CD4-positive, alpha-beta T cell treated with Interferon gamma for 1 hour (primary cell): ENCODE results near the gene PATL1.
"Not testable (repeated sequence)": the region's sequence is repeated elsewhere in the genome, so short reads cannot be mapped to it uniquely, and the experiment has no call there.

Source experiments
- DNase-seq: peaks from one replicate; pipeline ENCODE4 v3.0.0-alpha.2; 2020

PATL1 gene

DNA sequence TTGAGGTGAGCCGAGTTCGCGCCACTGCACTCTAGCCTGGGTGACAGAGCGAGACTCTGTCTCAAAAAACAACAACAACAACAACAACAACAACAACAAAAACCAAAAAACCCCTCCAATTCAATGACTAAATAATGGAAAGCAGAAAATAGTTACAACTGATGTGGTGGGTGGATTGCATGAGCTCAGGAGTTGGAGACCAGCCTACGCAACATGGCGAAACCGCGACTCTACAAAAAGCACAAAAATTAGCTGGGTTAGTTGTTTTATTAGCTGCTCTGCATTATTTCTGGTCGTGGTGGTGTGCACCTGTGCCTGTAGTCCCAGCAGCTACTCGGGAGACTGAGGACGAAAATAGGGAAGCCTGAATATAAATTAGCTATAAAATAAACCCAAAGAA is 2.6 kb upstream of the PATL1 start:
- no peak for DNase-seq

DNA sequence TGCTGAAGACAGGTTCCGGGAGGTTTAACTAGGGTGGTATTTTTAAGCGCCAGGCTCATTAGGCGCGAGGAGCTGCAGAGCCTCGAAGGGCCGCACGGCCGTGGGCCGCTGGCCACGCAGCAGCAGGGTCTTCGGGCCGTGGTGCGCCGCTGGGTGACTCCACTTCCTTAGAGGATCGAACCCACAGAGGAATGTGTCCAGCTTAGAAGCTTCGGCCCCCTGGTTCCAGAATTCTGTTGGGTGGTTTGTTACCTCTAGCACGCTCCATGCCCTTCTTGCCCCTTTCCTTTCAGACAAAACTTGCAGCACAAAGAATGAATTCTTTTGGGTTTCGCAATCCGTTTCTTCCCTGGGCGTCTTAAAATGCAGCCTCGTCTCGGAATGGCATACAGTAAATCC is 773 bp upstream of the PATL1 start:
- DNase-seq: no peak

DNA sequence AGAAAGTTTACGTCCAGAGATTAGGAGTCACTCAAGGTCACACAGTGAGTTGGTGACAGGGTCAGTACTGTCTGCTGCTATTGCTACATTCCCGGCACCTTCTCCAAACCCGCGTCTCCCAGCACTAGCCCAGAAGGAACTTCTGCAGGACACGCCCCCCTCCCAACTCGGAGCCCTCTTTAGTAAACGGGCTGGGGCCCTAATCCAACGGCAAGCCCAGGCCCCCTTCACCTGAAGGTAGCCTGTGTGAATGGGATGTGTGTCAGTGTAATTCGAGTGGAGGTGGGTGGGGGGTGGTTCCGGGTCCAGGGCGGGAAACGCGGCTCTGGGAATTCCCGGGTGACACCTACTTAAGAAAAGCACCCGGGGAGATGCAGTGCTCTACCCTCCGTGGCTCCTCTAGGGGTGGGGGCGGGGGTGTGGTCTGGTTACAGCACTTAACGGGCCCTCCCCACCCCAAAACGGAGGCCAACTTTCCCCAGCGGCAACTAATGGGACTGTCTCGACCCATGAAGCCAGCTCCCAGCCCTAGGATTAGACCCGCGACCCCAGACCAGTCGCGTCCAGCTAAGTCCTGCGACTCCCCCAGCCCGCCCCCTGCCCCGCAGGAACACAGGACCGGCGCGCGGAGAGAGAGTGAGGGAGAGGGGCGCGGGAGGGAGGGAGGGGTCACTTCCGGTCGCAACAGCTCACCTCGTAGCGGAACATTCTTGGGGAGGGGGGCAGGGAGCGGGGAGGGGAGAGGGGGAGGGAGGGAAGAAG is 468 bp downstream of the PATL1 start:
- peak; percentile 78 for DNase-seq

DNA sequence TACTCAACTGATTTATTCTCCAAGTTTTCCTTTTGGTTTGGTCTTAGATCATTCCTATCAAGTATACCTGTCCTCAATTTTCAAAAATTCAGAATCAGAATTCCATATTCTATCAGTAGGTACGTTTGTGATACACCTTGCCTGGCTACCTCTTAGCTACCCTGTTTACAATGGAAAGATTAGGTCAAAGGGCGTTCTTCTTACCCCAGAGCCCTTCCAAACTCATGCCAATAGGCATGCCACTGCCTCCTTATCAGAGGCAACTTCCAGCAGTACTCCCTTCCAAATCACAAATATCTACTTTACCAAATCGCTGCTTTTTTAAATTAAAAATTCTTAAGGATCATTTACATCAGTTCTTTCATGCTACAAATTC is 1.0 kb downstream of the PATL1 start:
- no peak for DNase-seq

DNA sequence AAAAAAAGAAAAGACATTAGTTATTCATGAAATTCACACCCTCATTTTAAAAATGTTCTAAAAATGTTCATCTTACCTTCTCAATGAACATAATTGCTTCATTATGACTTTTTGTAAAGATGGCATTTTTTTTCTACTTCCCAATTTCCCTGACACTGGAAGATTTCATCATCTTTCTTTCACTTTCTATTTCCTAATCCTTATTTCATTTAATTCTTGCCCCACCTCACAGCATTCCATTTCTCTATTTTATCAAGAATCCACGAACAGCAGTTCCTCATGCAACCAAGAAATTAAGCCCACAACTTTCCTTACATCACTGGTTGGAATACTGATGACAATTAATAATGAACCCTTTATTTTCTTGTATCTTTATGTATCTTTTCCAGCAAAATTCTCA is 1.9 kb downstream of the PATL1 start:
- no peak for DNase-seq

DNA sequence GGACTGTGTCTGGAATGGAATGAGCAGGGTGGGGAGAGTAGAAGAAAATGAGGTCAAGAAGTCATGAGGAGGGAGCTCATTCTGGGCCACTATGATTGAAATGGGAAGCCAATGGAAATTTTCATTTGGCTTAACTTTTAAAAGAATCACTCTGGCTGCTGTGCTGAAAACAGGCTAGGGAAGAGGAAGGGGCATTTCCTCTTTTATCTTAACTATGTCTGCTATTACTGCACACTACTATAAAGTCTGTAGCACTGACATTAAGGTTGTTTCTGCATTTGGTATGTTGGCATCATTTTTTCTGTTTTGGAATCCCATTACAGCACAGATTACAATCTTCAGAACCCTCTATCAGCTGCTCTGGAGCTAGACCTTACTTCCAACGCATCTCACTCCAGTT is 8.2 kb downstream of the PATL1 start:
- DNase-seq: no peak

DNA sequence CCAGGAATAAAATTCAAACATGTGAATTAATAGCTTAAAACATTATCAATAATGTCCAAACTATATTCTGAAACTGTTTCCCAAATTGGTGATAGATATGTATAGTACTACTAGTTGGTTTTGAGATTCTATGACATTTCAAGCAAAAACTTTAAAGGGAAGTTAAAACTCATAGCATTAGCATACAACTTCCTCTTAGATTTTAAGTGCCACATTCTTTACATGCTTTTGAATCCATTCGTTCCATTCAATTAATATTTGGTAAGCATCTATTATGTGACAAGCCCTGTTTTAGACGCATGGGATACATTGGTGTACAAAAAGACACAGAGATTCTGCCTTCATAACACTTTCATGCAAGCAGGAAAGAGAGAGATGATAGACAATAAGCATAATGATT is 8.9 kb downstream of the PATL1 start:
- DNase-seq: no peak

DNA sequence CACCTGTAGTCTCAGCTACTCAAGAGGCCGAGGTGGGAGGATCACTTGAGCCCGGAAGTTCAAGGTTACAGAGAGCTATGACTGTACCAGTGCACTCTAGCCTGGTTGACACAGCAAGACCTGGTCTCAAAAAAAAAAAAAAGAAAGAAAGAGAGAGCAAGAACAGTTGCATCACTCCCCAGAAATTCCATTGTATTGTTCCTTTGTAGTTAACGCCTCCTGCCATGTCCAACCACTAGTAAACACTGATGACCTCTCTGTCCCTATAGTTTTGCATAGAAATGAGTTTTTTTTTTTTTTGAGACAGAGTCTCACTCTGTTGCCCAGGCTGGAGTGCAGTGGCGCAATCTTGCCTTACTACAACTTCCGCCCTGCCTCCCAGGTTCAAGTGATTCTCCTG is 10.8 kb downstream of the PATL1 start:
- DNase-seq: no peak

DNA sequence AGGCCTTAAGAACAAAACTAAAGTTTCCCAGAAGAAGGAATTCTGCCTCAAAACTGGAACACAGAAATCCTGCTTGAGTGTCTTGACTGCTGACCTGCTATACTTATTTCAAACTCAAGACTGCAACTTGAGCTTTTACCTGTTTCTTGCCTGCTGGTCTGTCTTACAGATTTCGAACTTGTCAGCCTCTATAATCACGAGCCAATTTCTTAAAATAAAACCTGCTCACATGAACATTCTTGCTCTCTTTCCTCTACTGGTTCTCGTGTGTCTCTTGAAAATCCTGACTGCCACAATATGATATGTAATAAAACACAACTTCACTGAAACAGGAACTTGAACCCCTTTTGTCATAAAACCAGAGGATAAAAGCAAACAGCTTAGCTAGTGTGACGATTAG is 13.9 kb downstream of the PATL1 start:
- DNase-seq: no peak

DNA sequence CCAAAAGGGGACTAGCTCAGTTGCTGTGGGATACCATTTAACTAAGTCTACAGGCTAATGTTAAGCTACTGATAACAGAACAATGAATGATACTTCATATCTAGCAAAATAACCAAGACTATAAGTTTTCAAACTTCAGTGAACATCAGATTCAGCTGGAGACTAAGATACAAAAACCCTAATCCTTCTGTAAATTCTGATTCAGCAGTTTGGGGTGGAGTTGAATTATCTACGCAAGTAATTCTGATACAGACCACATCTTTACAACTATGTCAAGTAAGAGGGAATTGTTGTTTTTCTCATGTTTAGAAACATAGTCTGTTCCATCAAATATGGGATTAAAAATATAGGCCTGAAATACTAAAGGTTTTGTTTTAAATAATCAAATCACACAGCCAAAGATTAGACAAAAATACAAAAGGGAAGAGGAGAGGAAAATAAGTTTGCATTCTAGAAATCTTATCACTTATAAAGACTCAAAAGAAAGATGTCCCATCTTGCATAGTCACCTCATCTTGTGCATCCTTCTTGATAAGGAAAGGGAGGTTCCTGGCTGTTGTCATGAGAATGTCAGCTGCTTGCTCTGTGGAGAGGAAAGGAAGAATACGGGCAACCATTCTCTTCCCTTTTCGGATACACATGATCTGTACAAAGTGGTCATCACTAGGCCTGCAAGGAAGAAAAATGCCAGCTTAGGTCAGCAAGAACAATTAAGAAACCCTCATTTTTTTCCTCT is 21.4 kb downstream of the PATL1 start:
- no peak for DNase-seq

DNA sequence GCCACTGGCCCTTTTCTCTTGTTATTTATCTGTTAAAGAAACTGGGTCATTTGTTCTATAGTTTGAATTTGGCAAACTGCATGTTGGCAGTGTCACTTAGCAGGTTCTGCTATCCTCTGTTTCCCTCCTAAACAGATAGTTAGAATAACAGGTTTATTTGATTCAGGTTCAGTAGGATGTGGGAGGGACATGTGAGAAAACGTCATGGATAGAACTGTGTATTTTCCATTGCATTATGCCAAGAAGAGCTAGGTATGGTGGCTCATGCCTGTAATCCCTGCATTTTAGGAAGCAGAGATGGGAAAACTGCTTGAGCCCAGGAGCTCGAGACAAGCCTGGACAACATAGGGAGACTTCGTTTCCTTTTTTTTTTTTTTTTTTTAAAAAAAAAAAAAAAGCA is 24.3 kb downstream of the PATL1 start:
- DNase-seq: no peak

DNA sequence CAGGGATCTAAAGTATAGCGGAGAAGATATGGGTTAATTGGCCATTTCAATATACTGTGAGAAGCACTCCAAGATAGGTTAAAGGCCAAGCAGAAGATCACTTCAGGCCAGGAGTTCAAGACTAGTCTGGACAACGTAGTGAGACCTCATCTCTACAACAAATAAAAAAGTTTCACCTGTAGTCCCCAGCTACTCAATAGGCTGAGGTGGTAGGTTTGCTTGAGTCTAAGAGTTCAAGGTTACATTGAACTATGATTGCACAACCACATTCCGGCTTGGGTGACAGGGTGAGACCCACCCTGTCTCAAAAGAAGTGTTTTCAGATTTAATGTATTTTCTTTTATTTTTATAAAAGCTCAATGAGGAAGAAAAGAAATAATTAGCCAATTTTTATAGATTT is 25.4 kb downstream of the PATL1 start:
- no peak for DNase-seq

DNA sequence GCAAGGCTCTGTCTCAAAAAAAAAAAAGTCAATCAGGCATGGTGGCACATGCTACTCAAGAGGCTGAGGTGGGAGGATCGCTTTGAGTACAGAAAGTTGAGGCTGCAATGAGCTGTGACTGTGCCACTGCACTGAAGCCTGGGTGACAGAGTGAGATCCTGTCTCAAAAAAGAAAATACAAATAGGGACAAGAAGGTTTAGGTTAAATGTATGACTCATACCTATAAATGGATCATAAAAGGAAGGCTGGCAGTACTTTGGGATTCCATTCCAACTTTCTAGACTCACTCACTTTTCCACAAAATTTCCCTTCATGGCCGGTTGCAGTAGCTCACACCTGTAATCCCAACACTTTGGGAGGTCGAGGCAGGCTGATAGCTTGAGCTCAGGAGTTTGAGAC is 27.7 kb downstream of the PATL1 start:
- DNase-seq: no peak

DNA sequence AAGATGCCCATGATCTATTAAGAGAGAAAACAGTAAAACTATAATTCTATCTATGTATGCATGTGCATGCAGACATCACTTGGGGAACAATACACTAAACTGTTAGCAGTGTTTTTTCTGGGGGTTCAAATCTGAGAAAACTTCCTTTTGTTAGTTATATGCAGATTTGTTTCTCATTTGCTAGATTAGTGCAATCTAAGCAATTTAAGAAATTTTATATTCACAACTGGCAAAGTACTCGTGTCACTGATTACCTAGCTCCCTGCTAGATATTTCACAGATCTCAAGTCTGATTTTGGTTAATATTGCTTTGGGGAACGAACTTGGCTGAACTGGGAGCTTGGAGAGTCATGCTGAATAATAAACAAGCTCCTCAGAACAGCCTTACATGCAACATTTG is 38.3 kb downstream of the PATL1 start:
- DNase-seq: no peak

DNA sequence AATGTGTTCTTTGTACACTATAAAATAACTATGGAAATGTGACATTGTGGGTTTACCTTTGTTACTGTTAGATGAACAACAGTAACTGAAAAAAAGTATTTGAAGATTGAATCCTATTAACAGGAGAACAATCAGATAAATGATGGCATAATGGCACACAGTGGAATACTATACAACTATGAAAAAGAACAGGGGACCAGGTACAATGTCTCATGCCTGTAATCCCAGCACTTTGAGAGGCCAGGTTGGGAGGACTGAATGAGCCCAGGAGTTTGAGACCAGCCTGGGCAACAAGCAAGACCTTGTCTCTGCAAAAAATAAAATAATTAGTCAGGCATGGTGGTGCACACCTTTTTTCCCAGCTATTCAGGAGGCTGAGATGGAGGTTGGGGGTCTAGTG is 38.8 kb downstream of the PATL1 start:
- no peak for DNase-seq

DNA sequence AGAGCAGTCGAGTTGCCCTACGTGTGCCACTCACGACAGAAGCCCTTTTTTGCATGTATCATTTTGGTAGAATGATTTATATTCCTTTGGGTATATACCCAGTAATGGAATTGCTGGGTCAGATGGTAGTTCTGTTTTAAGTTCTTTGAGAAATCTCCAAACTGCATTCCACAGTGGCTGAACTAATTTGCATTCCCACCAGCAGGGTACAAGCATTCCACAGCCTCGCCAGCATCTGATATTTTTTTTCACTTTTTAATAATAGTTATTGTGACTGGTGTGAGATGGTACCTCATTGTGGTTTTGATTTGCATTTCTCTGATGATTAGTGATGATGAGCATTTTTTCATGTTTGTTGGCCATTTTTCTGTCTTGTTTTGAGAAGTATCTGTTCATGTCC is 41.9 kb downstream of the PATL1 start:
- not testable (repeated sequence) for DNase-seq

DNA sequence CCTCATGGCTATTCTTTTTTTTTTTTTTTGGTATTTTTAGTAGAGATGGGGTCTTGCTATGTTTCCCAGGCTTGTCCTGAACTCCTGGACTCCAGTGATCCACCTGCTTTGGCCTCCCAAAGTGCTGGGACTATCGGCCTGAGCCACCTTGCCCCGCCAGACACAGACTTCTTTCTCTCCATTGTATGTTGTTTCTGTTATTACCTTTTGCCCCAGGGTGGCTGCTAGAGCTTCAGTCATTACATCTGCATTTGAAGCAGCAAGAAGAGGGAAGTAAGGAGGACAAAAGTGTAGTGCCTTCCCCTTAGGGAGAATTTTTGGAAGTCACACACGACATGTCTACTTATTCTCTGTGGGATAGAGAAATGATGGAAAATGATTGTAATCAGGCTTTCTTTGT is 43.1 kb downstream of the PATL1 start:
- DNase-seq: no peak

DNA sequence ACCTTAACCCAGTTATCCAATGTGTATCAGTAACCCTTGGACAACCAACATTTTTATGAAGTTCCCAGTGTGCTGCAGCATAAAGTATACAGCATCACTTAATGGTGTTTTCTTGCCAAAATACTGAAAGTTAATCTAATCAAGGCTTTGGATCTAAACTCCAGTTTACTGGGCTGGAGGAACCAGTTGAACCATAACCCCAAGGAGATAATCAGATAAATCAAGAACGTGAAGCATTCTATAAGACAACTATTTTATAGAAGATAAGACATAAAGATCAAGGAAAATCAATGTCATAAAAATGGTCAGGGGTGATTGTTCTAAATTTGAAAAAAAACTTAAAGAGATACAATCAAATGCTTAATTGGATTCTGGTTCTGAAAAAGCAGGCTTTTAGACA is 51.0 kb downstream of the PATL1 start:
- no peak for DNase-seq

DNA sequence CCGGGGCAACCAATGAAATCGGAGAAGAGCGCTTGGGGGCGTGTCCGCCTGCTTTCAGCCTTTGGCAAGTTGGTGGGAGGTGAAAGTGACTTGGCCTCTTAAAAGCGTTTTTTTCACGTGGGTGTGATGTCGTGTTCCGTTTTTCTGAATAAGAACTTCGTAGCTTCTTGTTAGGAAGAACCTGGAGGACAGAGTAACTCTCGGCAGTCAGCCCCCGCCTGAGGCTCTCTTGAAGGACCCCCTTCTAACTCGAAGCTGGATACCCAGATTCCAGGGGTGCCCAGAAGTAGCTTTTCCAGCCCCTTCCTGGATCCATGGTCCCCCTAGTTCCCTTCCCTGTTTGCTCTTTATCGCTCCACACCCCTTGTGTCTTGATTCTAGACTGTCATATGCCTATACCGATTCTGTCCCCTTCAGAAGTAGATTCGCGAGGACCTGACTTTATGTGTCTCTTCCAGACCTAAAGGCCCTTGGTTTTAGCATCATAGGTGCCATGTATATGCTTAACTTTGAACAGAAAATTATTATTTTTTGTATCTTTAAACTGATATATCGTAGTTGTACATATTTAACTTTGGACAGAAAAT is 52.3 kb downstream of the PATL1 start:
- no peak for DNase-seq

DNA sequence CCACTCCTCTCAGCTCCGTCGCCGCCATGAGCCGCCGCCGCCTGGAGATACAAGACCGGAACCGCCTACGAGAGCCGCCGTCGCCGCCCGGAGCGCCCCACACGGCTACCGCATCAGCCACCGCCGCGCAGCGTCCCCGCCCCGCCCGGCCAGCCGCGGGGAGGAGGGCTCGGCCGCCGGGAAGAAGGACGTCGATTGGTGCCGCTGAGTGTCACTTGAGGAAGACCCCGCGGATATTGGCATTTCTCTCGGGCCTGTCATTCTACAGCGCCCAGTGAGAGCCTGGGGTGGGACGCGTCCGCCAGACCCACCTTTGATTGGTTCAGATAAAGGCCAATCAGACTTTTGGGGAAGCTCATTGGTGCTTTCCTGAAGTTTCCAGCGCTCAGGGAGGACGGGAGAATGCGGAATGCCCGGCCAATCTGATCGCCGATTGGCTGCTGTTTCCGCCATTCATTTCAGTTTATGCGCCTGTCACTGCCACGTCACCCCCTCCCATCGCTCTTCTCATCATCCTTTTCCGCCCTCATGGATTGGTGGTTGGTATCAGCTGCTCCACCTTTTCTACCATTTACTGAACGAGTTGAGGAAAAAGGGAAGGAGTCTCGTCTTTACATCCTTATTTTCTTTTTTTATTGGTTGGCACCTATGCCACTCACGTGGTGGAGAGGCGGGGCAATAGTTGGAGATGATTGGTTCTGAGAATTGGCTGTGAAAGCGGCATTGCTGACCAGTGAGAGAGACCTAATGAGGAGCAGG is 53.0 kb downstream of the PATL1 start, which contains the start of gene OSBP:
Gene OSBP, minus strand, starts transcription at position 138 of the 759 bp plus-strand sequence. Its CDS starts 110 bp downstream, at position 28.
- peak; percentile 100 for DNase-seq

DNA sequence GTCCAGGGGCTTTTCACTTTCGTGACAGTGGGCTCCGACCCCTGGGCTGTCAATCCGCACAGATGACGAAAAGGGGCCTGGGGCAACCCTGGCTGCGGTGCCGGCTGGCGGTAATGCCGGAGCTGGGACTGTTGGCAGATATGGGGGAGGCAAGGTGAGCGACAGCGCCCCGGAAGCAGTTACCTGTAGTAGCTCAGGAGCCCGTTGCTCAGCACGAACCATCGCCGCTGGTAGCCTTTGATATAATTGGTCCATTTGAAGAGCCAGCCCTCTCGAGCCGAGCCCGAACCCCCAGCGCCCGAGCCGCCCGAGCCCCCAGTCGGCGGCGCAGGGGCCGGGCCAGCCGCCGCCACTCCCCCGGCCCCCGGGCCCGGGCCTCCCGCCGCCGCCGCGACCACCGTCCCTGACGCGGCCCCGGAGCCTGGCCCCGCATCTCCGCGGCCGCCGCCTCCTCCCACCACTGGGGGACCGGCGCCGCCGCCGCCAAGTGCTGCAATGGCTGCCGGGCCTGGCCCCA is 53.7 kb downstream of the PATL1 start:
- DNase-seq: peak; percentile 68

DNA sequence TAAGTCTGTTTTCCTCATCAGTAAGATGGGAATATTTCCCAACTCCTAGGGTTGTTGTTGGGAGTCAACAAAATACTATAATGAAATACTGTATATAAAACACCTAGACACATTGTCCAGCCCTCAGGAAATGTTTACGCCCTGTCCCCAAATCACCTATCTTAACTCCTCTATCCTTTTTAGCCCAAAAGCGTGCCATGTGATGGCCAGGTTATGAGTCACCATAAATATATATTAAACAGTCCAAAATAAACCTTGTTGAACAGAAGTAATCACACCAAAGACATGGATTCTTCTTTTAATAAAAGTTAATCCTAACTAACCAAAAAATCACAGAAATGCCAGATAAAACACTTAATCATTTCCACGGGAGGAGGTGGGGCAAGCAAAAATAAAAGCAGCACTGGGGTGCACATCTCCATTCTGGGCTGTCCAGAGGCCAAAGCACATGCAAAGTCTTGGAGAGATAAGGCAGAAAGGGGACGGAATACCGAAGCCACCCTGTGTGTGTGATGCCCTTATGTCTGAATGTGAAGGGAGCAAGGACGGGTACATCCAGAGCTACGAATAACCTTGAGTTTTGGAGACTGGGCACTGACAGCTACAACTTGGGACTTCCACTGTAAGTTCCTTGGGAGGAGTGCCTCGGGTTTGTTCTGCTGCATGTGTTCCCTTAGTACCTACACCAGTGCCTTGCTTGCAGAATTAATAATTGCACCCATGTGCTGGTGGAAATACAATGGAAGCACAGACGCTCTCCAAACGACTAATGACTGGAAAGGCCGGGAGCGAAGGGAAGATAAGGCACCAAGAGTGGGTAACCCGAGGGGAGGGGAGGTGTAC is 54.3 kb downstream of the PATL1 start:
- DNase-seq: no peak
